SH-SY5Y (cell line): ENCODE measurements around the gene RTP5.

Experiments
- GATA2 ChIP-seq: IDR thresholded peaks from 2 replicates; pipeline ENCODE4 v1.6.1; 2011; ENCODE audit warnings: mild to moderate bottlenecking, low read depth, low read length
- GATA3 ChIP-seq: IDR thresholded peaks from 2 replicates; pipeline ENCODE4 v1.6.1; 2011; ENCODE audit warnings: low read depth, mild to moderate bottlenecking, low read length, moderate library complexity

RTP5 gene

DNA sequence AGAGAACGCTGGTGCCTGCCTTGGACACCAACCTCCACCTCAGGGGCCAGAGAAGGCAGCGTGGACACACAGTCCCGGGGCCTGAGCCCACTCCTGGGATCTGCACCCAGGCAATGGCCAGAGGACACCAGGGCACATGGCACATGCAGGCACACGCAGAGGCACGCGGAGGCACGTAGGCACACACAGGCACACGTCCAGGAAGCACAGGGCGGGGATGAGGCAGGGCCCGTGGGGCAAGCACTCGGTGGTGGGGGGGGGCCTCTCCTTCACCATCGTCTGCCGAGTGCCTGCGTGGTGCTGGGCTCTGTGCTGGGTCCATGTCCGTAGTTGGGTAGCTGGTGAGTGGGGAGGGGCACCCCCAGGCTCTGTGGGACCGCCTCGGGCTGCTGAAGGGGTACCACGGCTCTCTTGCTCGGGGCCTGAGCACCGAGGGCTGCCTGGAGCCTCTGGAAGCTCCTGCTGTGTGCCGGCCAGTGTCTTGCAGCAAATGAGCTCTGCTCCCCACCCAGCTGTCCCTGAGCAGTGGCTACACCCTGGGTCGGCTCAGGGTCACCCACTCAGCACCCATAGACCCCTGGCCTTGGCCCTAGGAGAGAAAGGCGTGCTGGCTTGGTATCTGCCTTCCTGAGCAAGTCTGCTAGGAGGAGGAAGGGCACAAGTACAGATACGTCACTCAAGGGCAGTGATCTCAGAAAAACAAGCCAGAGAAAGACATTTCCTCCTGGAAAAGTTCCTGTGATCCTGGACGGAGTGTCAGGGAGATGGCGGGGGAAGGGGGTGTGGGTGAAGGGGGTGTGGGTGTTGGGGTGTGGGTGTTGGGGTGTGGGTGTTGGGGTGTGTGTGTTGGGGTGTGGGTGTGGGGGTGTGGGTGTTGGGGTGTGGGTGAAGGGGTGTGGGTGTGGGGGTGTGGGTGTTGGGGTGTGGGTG lies 26.4 kb downstream of the RTP5 start:
- TF ChIP-seq GATA3 (no peak), GATA2 (no peak)

DNA sequence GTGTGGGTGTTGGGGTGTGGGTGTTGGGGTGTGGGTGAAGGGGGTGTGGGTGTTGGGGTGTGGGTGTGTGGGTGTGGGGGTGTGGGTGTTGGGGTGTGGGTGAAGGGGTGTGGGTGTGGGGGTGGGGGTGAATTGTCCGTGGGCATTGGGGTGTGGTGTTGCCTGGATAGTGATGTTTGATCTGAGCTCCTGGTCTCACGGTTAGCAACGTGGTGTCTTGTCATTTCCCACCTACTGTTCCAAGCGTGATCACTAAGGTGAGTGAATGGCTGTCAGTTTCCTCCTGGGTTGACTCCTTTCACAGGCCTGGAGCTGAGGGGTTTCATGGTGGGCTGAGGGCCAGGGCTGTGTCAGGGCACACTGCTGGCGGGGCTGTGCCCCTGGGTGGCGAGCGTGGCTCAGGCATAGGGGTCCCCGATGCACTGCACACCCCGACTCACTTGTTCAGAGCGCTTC lies 27.2 kb downstream of the RTP5 start:
- TF ChIP-seq GATA2 (no peak), GATA3 (no peak)

DNA sequence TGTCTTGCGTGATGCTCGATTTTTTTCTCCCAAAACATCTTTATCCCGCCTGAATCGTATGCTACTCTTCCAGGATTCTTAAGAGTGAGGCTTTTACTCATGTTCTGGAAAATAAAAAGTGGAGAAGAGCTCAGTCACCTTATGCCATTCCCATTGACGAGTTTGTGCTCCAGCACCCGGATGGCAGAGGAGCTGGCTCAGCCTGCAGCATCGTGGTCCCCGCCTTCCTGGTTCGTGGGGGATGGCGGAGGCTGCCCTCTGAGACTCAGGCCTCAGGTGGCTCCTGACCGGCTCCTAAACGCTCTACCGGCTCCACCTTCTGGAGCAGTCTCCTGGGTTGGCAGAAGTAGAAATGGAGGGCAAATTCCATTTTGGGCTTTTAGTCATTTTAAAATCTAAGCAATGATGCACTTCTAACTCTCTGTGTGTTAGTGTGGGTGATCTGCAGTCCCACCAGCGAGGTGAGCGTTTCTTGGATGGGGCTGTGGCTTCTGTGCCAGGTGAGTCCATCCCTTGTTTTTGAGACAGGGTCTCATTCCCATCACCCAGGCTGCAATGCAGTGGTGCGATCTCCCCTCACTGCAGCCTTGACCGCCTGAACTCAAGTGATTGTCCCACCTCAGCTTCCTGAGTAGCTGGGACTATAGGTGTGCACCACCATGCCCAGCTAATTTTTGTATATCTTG lies 27.8 kb downstream of the RTP5 start:
- TF ChIP-seq GATA2 (no peak), GATA3 (no peak)

DNA sequence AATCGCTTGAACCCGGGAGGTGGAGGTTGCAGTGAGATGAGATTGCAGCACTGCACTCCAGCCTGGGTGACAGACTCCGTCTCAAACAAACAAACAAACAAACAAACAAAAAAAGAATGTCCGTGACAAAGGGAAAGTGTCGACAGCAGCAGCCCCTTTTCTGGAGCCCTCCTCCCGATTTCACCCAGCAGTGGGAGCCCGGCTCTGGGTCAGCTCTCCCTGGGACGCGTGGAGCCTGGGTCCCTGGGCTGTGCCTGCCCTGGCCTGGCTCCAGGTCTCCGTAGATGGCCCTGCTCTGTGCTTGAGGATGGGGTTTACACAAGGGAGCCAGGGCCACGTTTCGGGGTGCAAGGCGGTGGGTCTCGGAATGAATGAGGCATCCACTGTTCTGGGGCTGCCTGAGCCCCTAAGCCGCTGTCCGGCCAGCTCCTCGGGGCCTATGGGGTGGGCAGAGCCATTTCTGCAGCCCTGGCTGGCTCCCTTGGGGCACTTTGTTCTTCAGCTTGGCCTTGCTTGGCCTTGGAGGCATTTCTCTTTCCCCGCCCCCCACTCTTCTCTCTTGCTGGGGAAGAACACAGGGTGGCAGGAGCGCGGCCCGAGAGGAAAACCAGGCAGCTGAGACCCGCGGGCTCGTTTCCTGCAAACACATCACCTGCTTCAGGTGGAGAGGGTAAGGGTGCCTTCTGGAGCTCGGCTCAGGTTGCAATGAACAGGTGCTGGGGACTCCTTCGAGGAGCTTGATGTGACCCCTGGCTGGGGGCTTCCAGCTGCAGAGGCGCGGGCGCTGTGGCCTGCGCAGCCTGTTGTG lies 29.1 kb downstream of the RTP5 start:
- TF ChIP-seq GATA3, result no peak
- TF ChIP-seq GATA2, result no peak

DNA sequence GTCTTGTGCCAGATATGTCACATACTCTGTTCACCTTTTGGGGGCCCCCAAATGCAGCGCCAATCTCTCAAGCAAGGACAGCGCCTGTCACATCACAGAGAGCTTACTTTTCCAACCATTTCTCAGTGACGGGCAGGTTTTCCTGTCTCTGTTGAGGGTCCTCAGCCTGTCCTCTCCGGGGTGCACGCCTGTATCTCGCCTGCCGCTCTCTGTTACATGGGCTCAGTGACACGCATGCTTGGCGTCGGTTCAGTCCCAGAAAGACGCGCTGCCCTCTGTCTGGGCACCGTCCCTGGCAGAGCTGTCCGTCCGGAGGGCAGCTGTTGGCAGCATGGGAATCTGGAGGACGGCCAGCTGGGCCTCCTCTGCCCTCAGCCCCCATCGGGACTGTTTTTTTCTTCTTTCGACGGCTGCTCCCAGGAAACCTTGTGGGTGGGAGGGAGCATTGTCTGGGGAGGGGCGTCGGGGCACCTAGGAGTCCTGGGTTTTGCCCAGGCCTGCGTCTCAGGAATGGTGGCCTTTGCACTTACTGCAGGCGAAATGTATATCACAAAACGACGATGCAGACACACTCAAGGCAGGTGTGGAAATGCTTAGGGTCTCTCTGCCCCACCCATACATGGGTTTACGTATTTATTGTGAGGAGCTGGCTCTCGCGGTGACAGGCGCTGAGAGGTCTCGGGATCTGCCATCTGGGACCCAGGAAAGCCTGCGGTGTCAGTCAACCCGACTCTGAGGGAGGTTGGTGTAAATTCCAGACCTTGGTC lies 30.9 kb downstream of the RTP5 start:
- no peak for TF ChIP-seq GATA3
- no peak for TF ChIP-seq GATA2

DNA sequence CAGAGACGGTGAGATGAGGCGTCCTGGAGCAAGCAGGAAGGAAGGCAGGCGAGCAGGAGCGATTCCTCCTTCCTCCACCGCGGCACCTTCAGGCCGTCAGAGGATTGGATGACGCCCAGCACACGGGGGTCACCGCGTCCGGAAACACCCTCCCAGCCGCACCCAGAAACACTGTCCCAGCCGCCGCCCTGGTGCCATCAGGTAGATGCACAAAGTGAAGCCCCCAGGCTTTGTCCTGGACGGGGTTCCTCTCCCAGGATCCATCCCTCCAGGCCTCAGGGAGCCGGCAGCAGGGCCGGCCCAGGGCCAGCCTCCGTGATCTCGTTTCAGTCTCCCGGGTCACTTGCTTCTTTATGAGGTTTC lies 31.5 kb downstream of the RTP5 start:
- no peak for TF ChIP-seq GATA3
- no peak for TF ChIP-seq GATA2

DNA sequence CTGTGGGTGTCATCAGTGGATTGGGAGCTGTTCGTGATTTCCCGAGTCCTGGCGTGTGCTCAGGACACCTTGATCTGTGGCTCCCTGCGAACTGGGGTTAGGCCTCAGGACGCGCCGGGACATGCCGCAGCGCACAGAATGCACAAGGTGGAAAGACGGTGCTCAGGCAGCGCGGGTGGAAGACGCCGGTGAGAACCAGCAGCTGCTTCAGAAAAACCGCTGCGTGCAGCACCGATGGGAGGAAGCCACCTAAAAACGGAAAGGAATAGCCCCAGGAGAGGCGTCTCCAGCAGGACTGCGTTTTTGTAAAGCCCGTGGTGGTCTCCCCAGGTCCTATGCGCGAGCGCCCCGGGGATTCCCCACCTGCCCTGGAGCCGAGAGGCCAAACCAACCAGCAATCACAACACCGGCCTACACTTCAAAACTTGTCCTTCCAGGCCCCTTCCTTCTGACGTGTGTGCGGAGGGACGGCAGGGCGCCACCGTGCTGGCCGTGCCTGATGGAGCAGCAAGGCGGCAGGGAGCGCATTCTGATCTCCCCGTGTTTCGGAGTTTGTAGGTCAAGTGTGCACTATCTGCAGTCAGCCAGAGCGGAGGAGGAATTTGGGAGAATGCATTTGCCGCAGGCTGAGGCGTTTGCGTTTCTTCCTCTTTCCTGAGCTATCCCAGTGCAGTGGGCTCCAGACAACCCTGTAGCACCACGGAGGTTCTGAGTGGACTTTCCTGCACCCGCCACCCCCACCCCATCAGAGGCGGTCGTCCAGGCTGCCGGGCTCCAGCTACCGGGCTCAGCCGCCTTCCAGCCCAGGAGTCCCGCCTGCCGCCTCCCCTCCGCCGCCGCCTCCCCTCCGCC lies 32.2 kb downstream of the RTP5 start:
- no peak for TF ChIP-seq GATA3
- TF ChIP-seq GATA2, result no peak

DNA sequence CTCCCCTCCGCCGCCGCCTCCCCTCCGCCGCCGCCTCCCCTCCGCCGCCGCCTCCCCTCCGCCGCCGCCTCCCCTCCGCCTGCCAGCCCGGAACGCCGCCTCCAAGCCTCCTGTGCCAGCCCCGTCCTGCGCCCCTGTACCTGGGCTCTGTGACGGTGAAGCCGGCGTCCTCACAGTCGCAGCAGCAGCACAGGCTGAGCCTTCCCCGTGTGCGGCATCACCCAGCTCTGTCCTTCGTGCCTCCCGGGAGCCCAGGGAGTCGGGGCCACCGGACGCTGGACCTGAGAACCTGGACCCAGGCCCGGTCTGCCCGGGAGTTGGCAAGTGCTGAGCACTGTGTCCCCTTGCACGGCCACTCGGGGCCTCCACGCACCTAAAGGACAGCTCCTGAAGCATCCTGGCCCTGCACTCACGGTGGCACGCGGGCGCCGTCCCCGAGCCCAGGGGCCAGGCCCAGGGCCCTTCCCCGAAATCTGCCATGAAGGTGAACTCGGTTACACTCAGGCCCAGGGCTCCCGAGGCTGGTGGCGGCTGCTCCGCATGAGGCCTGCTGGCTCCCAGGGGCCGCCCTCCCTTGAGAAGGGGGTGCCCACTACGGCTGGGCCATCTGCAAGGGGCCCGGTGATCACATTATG lies 32.9 kb downstream of the RTP5 start:
- TF ChIP-seq GATA2, result no peak
- no peak for TF ChIP-seq GATA3

DNA sequence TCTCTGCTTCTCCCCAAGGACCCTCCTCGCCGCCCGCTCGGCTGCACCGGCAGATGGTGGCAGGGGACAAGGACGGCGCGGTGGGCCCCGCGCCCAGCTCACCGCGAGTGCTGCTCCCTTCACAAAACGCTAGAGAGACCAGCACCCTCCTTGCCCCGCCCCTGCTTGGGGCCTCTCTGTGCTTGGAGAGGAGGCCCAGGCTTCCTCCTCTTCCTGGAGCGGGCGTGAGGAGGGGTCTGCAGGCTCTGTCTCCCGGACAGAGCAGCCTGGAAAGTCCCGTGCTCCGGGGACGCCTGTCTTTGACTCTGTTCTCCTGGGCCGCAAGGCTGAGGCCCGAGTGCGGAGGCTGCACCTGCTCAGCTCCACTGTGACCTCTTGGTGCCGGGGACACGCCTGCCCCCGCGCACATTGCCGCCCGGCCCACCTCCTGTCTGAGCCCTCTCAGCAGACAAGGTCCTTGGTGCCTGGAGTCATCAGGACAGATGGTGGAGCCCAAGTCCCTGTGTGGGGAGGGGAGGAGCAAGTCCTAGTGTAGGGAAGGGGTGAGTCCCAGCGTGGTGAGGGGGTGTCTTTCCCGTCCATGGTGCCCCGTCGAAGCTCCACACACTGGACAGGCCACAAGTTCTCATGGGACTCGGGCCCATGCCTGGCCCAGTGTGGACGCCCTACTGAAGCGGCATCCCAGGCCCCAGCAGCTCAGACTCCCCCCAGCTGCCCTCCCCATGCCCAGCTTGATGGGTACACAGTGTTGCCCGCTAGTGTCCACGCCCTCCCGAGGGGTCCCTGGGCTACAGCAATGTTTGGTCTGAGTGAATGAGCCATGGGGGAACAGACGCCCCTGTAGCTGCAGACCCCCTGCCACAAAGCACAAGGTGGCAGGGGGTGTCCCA lies 33.8 kb downstream of the RTP5 start:
- no peak for TF ChIP-seq GATA2
- no peak for TF ChIP-seq GATA3

DNA sequence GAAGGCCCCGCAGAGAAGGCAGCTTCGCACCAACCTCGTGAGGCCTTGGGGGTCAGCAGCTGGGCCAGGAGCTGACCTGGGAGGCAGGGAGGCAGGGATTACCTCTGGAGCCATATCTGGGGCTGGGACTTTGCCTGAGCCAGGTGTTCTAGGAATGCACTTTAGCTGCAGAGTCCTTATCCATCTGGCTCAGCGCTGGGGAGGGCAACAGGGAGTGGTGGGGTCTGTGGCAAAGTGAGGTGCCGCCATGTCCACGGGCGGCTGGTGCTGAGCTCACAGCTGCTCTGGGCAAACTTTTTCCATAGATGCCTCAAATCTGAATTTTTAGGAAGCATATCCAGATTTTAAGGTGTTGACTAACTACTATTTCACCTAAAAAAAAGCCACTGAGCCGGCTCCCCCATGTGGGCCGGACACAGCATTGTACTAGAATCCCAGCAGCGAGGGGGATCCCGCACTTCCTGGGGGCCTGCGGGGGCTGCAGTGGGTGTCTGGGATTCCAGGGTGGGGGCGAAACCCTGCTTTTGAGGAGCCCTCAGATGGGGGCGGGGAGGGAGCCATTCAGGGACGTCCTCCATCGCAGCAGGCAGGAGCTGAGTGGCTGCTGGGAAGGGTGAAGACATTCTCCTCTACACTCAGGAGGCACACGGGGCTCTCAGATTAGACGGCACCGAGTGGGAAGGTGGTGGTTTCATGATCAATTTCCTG lies 34.6 kb downstream of the RTP5 start:
- TF ChIP-seq GATA3, result no peak
- no peak for TF ChIP-seq GATA2

DNA sequence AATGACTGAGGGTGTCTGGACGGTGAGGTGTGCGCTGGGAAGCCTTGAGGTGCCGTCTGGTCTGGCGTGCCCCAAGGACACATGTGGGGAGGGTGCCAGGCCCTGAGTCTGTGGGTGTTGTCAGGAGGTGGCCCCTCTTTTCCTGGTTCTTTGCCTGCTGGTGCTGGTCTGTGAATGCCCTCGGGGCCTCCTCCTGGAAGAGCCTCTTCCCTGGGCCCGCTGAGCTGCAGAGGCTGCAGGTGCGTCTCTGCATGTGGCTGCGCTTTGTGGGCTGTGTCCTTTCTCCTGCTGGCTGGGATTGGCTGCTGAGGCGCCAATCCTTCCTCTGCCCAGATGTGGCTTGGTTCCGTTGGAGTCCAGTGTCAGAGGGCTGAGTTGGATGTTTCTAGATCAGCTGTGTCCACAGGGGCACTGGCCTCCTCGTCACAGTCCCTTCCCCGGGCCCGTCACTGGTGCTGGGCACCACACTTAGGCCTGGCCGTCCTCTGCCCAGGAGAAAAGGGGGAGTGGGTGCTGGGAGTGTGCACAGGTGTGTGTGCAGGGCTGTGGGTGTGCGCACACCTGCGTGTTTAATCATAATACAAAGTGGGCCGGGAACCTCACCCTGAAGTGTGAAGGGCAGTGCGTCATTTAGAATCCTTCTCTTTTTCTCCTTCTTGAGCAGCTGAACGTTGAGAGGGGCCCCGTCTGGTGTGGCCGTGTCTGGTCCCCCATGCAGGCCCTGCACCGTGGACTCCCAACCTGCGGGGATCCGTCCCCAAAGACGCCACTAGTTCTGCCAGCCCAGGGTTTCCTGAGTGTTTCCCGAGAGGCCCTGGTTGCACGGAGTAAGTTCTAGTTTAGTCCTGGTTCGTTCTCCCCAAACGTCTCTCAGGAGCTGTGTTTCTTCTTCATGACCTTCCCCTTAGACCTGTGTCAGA lies 35.5 kb downstream of the RTP5 start:
- no peak for TF ChIP-seq GATA2
- no peak for TF ChIP-seq GATA3
